Neural progenitor cell (in vitro differentiated cells): ENCODE data around the gene EGR4.

Experiments used
- EZH2 ChIP-seq: fragments of 200-600 bp; sonication (generic); IDR thresholded peaks from 2 replicates; pipeline ENCODE4 v1.6.1; 2017; ENCODE audit warnings: antibody characterized with exemption, mild to moderate bottlenecking, moderate library complexity
- EZH2phosphoT487 ChIP-seq: fragments of 200-600 bp; sonication (generic); IDR thresholded peaks from 2 replicates; pipeline ENCODE4 v1.6.1; 2017; ENCODE audit warnings: antibody characterized with exemption
- TF ChIP-seq, protein P1 (sequence below): fragments of 200-600 bp; sonication (generic); IDR thresholded peaks from 2 replicates; pipeline ENCODE4 v1.5.1; 2017; ENCODE audit warnings: antibody characterized with exemption, mild to moderate bottlenecking

DNA sequence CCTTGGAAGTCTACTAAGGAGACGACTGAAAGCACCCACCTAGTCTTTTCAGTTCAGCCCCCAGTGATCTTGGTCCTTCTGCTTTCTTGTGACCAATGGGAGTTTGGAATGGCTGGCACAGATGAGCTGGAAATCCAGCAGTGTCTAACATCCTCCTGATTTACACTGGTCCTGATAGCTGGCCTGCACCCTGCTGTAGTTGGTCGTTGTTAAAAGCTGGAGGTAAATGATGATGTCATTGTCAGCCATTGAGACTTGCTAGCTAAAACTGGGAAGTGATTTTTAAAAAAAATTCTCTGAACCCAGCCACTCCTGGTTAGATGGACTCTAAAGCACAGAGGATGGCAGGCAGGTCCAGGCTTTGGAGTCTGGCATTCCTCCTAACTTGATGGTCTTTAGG, 39.9 kb downstream of the EGR4 start:
- TF ChIP-seq, protein P1, sequence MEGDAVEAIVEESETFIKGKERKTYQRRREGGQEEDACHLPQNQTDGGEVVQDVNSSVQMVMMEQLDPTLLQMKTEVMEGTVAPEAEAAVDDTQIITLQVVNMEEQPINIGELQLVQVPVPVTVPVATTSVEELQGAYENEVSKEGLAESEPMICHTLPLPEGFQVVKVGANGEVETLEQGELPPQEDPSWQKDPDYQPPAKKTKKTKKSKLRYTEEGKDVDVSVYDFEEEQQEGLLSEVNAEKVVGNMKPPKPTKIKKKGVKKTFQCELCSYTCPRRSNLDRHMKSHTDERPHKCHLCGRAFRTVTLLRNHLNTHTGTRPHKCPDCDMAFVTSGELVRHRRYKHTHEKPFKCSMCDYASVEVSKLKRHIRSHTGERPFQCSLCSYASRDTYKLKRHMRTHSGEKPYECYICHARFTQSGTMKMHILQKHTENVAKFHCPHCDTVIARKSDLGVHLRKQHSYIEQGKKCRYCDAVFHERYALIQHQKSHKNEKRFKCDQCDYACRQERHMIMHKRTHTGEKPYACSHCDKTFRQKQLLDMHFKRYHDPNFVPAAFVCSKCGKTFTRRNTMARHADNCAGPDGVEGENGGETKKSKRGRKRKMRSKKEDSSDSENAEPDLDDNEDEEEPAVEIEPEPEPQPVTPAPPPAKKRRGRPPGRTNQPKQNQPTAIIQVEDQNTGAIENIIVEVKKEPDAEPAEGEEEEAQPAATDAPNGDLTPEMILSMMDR = no peak
- no peak for TF ChIP-seq EZH2phosphoT487
- no peak for TF ChIP-seq EZH2
